ENCODE measurements around the gene TMEM44. TPM values are rescaled to one million over a fixed set of nuclear protein-coding genes. Genes with fewer than 3 reads are reported as not detected.

The TMEM44 gene
- total and polyA plus RNA-seq, 2 donors (not counting 1 experiment from before 2014, with no cell fraction given), result 11.0 to 14.9 TPM

DNA sequence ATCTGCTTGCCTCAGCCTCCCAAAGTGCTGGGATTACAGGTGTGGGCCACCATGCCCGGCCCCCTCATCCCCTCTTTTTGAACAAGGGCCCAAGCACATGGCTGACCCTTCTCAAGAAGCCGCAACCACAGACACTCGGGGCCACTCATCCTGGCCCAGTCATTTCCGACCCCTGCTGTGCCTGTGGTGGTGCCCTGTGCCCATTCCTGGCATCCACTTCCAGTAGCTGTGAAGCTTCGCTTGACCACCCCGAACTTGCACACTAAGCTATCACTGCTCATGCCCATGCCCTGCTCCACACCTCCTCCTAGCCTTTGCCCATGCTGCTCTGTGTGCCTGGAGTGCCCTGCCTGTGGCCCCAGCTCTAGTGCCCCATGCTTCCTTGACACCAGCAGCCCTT lies 8.3 kb downstream of the TMEM44 start:
- Histone ChIP-seq H3K4me3 (replicated peaks in 1 of 4; ENCODE audit: control extremely low read depth in 1 of 4, insufficient read depth in 1 of 4, low read depth in 3 of 4, low read length in 4 of 4) (no peak overlapping the region), H3K4me1 (ENCODE audit: control insufficient read depth, extremely low read depth, insufficient read depth, low read length) (no peaks in the 10 kb centered on the region), H3K27ac (ENCODE audit: insufficient read depth, low read length) (no peak overlapping the region), H3K9me3 (ENCODE audit: control insufficient read depth, insufficient read depth, low read depth, low read length) (no peaks in the 10 kb centered on the region), H3K27me3 (ENCODE audit: control insufficient read depth, insufficient read depth, low read length) (no peaks in the 10 kb centered on the region), H4K20me1 (ENCODE audit: control insufficient read depth, extremely low read depth, insufficient read depth, low read length) (no peaks in the 10 kb centered on the region), H3K79me2 (ENCODE audit: control insufficient read depth, insufficient read depth, low read length) (no peaks in the 10 kb centered on the region), H3K9ac (ENCODE audit: insufficient read depth, low read length) (no peak overlapping the region), H3K36me3 (ENCODE audit: control insufficient read depth, insufficient read depth, low read length) (peaks cover 10% of the 10 kb centered on the region), H2AFZ (ENCODE audit: low read length) (no peak overlapping the region), H3K4me2 (ENCODE audit: extremely low read depth, insufficient read depth, low read length) (no peak overlapping the region)
- DNase-seq (ENCODE audit: low read depth in 2 of 2), result no peak
- TF ChIP-seq, protein P1, sequence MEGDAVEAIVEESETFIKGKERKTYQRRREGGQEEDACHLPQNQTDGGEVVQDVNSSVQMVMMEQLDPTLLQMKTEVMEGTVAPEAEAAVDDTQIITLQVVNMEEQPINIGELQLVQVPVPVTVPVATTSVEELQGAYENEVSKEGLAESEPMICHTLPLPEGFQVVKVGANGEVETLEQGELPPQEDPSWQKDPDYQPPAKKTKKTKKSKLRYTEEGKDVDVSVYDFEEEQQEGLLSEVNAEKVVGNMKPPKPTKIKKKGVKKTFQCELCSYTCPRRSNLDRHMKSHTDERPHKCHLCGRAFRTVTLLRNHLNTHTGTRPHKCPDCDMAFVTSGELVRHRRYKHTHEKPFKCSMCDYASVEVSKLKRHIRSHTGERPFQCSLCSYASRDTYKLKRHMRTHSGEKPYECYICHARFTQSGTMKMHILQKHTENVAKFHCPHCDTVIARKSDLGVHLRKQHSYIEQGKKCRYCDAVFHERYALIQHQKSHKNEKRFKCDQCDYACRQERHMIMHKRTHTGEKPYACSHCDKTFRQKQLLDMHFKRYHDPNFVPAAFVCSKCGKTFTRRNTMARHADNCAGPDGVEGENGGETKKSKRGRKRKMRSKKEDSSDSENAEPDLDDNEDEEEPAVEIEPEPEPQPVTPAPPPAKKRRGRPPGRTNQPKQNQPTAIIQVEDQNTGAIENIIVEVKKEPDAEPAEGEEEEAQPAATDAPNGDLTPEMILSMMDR (conservative IDR thresholded peaks at IDR 0.05 in 1 of 2, IDR thresholded peaks at IDR 0.05 in 1 of 2; ENCODE audit: low read depth in 1 of 2, low read length in 2 of 2), result no peak
- no peak for TF ChIP-seq EZH2 (IDR thresholded peaks at IDR 0.05; ENCODE audit: low read length, missing control alignments)

DNA sequence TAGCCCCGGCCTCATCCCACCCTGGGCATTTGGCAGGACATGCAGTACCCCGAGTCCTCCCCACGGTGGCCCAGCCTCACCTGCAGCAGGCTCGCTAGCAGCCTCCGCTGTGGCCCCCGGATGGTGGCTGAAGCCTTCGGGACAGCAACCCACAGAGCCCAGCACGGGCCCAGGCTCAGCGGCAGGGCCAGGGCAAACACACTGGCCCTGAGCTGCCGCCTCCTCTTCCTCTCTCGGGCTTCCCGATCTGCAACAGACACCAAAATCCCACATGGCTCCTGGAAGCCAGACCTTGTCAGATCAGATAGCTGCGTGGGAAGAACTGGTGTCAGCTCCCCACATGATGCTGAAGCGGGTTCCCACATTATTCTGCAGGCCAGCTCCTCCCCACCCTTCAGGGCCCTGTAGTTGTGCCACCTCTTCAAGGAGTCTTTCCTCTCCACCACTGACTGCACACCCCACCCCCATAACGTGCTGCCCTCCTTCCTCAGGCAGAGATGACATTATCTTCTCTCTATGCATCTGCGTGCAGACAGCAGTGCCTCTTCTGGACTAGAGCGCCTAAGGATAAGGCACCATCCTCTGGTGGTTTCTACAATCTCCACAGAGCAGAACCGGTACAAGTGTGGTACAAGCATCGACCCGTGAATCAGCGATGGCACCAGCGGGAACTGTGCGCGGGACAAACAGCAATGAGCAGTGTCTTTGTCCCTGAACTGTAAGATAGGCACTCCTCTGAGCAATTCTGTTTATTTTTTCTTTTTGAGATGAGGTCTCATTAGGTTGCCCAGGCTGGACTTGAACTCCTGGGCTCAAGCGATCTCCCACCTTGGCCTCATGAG lies 9.5 kb downstream of the TMEM44 start:
- H3K79me2 ChIP-seq (ENCODE audit: control insufficient read depth, insufficient read depth, low read length), result no peaks in the 10 kb centered on the region
- no peak overlapping the region for H3K27ac ChIP-seq (ENCODE audit: insufficient read depth, low read length)
- no peaks in the 10 kb centered on the region for H3K9me3 ChIP-seq (ENCODE audit: control insufficient read depth, insufficient read depth, low read depth, low read length)
- peaks cover 9% of the 10 kb centered on the region for H3K36me3 ChIP-seq (ENCODE audit: control insufficient read depth, insufficient read depth, low read length)
- H4K20me1 ChIP-seq (ENCODE audit: control insufficient read depth, extremely low read depth, insufficient read depth, low read length), result no peaks in the 10 kb centered on the region
- TF ChIP-seq, protein P1 (conservative IDR thresholded peaks at IDR 0.05 in 1 of 2, IDR thresholded peaks at IDR 0.05 in 1 of 2; ENCODE audit: low read depth in 1 of 2, low read length in 2 of 2), result no peak
- no peak for TF ChIP-seq EZH2 (IDR thresholded peaks at IDR 0.05; ENCODE audit: low read length, missing control alignments)
- no peaks in the 10 kb centered on the region for H3K4me1 ChIP-seq (ENCODE audit: control insufficient read depth, extremely low read depth, insufficient read depth, low read length)
- no peak overlapping the region for H3K4me3 ChIP-seq (replicated peaks in 1 of 4; ENCODE audit: control extremely low read depth in 1 of 4, insufficient read depth in 1 of 4, low read depth in 3 of 4, low read length in 4 of 4)
- H3K9ac ChIP-seq (ENCODE audit: insufficient read depth, low read length), result no peak overlapping the region
- H3K4me2 ChIP-seq (ENCODE audit: extremely low read depth, insufficient read depth, low read length), result no peak overlapping the region
- DNase-seq (ENCODE audit: low read depth in 2 of 2), result no peak
- no peak overlapping the region for H2AFZ ChIP-seq (ENCODE audit: low read length)
- no peaks in the 10 kb centered on the region for H3K27me3 ChIP-seq (ENCODE audit: control insufficient read depth, insufficient read depth, low read length)

DNA sequence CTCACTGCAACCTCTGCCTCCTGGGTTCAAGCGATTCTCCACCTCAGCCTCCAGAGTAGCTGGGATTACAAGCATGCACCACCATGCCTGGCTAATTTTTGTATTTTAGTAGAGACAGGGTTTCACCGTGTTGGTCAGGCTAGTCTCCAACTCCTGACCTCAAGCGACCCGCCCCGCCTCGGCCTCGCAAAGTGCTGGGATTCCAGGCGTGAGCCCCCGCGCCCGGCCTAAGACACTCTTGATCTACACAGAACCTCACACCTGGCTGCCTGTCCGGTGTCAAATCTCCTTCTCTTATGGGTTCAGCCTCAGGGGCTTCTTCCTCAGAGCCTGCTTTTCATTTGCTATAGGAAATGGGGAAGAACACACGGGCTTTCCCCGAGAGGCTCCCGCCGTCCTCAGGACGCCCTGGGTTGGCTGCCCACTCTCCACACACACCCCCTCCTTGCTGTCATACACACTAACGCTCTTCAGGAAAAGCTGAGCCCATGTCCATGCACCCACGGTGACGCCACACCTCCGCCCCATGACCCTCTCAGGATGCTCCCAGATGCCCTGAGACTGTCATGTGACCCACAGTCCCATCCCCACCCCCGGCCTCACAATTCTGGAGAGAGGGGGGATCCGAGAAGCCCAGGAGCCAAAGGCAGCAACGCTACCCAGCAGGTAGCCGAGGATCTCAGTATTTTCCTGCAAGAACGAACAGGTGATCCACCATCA lies 10.4 kb downstream of the TMEM44 start:
- H3K4me3 ChIP-seq (replicated peaks in 1 of 4; ENCODE audit: control extremely low read depth in 1 of 4, insufficient read depth in 1 of 4, low read depth in 3 of 4, low read length in 4 of 4), result no peak overlapping the region
- DNase-seq (ENCODE audit: low read depth in 2 of 2), result no peak
- no peaks in the 10 kb centered on the region for H3K9me3 ChIP-seq (ENCODE audit: control insufficient read depth, insufficient read depth, low read depth, low read length)
- H3K36me3 ChIP-seq (ENCODE audit: control insufficient read depth, insufficient read depth, low read length), result peaks cover 9% of the 10 kb centered on the region
- H3K27ac ChIP-seq (ENCODE audit: insufficient read depth, low read length), result no peak overlapping the region
- no peak overlapping the region for H2AFZ ChIP-seq (ENCODE audit: low read length)
- H3K79me2 ChIP-seq (ENCODE audit: control insufficient read depth, insufficient read depth, low read length), result no peaks in the 10 kb centered on the region
- no peak overlapping the region for H3K4me2 ChIP-seq (ENCODE audit: extremely low read depth, insufficient read depth, low read length)
- H3K4me1 ChIP-seq (ENCODE audit: control insufficient read depth, extremely low read depth, insufficient read depth, low read length), result no peaks in the 10 kb centered on the region
- H4K20me1 ChIP-seq (ENCODE audit: control insufficient read depth, extremely low read depth, insufficient read depth, low read length), result no peaks in the 10 kb centered on the region
- TF ChIP-seq, protein P1 (conservative IDR thresholded peaks at IDR 0.05 in 1 of 2, IDR thresholded peaks at IDR 0.05 in 1 of 2; ENCODE audit: low read depth in 1 of 2, low read length in 2 of 2), result no peak
- no peak for TF ChIP-seq EZH2 (IDR thresholded peaks at IDR 0.05; ENCODE audit: low read length, missing control alignments)
- H3K27me3 ChIP-seq (ENCODE audit: control insufficient read depth, insufficient read depth, low read length), result no peaks in the 10 kb centered on the region
- H3K9ac ChIP-seq (ENCODE audit: insufficient read depth, low read length), result no peak overlapping the region

Data from fibroblast of lung (primary cell).